Kidney tubule cell (primary cell): Measurements from ENCODE around the gene ARHGAP21.

Experiments
- DNase-seq: peaks from one replicate; pipeline ENCODE4 v3.0.0-alpha.2; 2018; ENCODE audit warnings: low spot score

ARHGAP21 gene

DNA sequence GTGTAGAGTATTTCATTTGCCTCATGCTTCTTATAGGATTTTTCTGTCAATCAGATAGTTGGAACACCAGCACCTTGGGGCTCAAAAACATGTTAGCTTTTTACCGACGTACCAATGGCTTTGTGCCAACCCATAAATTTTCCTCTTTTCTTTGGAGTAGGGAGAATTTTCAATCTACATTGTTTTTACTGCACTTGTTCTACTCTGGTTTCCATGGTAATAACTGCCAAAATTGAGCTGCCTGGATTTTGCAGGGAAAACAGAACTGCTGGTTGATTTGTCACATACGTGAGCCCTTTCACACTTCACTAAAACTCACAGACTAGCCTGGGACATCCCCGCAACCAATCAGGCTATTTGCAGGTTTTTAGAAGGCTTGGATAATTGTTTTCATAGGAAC lies 189.7 kb downstream of the ARHGAP21 start:
- DNase-seq = no peak
